ENCODE data around the gene ZNF277.

ZNF277 gene

GRCh38 chr7:112254156-112254555, 47.7 kb downstream of the ZNF277 start:
- H3K27ac ChIP-seq: no peak overlapping the region

GRCh38 chr7:112254709-112255387, 48.4 kb downstream of the ZNF277 start:
- no peak for TF ChIP-seq ZFX (IDR thresholded peaks at IDR 0.05; ENCODE audit: borderline replicate concordance)
- TF ChIP-seq, protein P1, sequence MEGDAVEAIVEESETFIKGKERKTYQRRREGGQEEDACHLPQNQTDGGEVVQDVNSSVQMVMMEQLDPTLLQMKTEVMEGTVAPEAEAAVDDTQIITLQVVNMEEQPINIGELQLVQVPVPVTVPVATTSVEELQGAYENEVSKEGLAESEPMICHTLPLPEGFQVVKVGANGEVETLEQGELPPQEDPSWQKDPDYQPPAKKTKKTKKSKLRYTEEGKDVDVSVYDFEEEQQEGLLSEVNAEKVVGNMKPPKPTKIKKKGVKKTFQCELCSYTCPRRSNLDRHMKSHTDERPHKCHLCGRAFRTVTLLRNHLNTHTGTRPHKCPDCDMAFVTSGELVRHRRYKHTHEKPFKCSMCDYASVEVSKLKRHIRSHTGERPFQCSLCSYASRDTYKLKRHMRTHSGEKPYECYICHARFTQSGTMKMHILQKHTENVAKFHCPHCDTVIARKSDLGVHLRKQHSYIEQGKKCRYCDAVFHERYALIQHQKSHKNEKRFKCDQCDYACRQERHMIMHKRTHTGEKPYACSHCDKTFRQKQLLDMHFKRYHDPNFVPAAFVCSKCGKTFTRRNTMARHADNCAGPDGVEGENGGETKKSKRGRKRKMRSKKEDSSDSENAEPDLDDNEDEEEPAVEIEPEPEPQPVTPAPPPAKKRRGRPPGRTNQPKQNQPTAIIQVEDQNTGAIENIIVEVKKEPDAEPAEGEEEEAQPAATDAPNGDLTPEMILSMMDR (IDR thresholded peaks at IDR 0.05): no peak
- no peak overlapping the region for H3K27ac ChIP-seq

More at GRCh38 chr7:112254156-112254555, 47.7 kb downstream of the ZNF277 start:
- TF ChIP-seq ZFX (IDR thresholded peaks at IDR 0.05; ENCODE audit: borderline replicate concordance): no peak
- TF ChIP-seq, protein P1 (IDR thresholded peaks at IDR 0.05): no peak

GRCh38 chr7:112255388-112255720, 48.9 kb downstream of the ZNF277 start:
- no peak for TF ChIP-seq ZFX (IDR thresholded peaks at IDR 0.05; ENCODE audit: borderline replicate concordance)
- TF ChIP-seq, protein P1 (IDR thresholded peaks at IDR 0.05): no peak
- no peak overlapping the region for H3K27ac ChIP-seq

DNA sequence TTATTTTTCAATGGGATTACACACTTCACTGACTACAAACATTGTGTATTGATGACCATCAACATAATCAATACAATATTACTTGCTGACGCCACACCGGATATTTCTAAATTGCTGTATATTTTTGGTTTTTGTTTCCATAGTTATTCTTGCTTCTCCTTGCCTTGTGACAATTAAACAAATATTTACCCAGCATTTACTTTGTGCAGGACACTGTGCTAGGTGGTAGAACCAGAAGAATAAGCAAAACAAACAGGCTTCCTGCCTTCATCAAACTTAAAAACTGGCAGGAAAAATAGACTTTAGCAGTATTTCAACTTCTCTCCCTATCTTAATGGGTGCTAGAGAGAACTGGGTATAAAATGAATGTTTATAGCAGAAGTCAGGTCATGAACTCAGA, 50.6 kb downstream of the ZNF277 start:
- peak overlapping the region; percentile 57 for H3K27ac ChIP-seq
- no peak for TF ChIP-seq ZFX (IDR thresholded peaks at IDR 0.05; ENCODE audit: borderline replicate concordance)
- TF ChIP-seq, protein P1 (IDR thresholded peaks at IDR 0.05): no peak

DNA sequence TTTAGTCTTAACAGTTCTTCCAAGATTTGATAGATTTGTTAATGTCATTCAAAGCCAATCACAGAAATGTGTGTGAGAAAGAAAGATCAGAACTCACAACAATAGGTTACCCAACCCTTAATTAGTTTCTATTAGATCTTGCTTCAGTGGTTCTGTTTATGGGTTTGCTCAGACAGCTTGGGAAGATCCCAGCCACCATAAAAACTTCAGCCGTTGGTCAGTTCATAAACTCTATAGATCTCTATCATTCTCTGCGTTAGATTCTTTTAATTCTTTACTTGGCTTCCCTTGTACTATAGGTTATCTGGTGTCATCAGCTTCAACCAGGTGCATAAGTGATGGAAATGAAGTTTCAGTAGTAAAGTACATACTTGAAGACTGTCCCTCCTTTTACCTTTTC, 54.4 kb downstream of the ZNF277 start:
- no peak overlapping the region for H3K27ac ChIP-seq
- TF ChIP-seq, protein P1 (IDR thresholded peaks at IDR 0.05): no peak
- TF ChIP-seq ZFX (IDR thresholded peaks at IDR 0.05; ENCODE audit: borderline replicate concordance): no peak

DNA sequence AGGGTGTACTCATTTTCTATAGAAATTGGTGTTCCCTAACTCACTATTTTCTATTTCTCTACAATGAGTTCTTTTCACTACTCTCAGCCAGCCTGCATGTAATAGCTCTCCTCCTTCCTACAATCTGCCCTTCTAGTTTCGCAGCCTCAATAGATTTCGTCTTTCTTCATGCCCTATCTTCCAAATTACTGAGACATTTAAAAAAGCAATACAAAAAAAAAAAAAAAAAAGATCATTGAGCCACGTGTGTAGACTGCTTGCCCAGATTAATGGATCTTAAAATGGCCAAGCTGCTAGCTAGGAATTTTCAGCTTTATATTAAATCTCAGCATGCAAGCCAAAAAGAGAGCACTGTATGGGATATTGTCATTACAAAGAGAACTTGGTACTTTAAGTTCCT, 55.5 kb downstream of the ZNF277 start:
- TF ChIP-seq ZFX (IDR thresholded peaks at IDR 0.05; ENCODE audit: borderline replicate concordance): no peak
- TF ChIP-seq, protein P1 (IDR thresholded peaks at IDR 0.05): no peak
- no peak overlapping the region for H3K27ac ChIP-seq

GRCh38 chr7:112262855-112263487, 56.5 kb downstream of the ZNF277 start:
- 0 out of 2 replicates have a peak overlapping the region, but pooled peaks have one; percentile 2 for H3K27ac ChIP-seq
- TF ChIP-seq, protein P1 (IDR thresholded peaks at IDR 0.05): no peak
- TF ChIP-seq ZFX (IDR thresholded peaks at IDR 0.05; ENCODE audit: borderline replicate concordance): no peak
